ENCODE results near the gene C6orf89. TPM values are rescaled to one million over a fixed set of nuclear protein-coding genes. Genes with fewer than 3 reads are reported as not detected.

The C6orf89 gene
- total RNA-seq, 1 donor from 2014 or later = 32.3 TPM

- no peak overlapping the region for H3K27ac Mint-ChIP-seq (ENCODE audit: unreplicated experiment)
Measured at GRCh38 chr6:36907781-36908180, 22.0 kb downstream of the C6orf89 start.

GRCh38 chr6:36908747-36909146, 23.0 kb downstream of the C6orf89 start:
- Mint-ChIP-seq H3K27ac (ENCODE audit: unreplicated experiment) (no peak overlapping the region), H3K4me1 (peaks cover 15% of the 10 kb centered on the region), H3K4me3 (no peak overlapping the region), H3K36me3 (ENCODE audit: low read depth) (no peaks in the 10 kb centered on the region), H3K27me3 (ENCODE audit: low read depth) (no peaks in the 10 kb centered on the region), H3K9me3 (no peaks in the 10 kb centered on the region)
- TF ChIP-seq CTCF (conservative IDR thresholded peaks at IDR 0.05) = no peak
- no peak for DNase-seq (ENCODE audit: low read depth, low spot score)

More at GRCh38 chr6:36907781-36908180, 22.0 kb downstream of the C6orf89 start:
- Mint-ChIP-seq H3K9me3 (no peaks in the 10 kb centered on the region), H3K27me3 (ENCODE audit: low read depth) (no peaks in the 10 kb centered on the region), H3K36me3 (ENCODE audit: low read depth) (peaks cover 3% of the 10 kb centered on the region), H3K4me1 (peaks cover 15% of the 10 kb centered on the region), H3K4me3 (no peak overlapping the region)
- TF ChIP-seq CTCF (conservative IDR thresholded peaks at IDR 0.05) = no peak
- DNase-seq (ENCODE audit: low read depth, low spot score) = no peak

- DNase-seq (ENCODE audit: low read depth, low spot score) = no peak
- Mint-ChIP-seq H3K36me3 (ENCODE audit: low read depth) (no peaks in the 10 kb centered on the region), H3K27ac (ENCODE audit: unreplicated experiment) (peak overlapping the region; percentile 25), H3K4me3 (no peak overlapping the region), H3K4me1 (peaks cover 12% of the 10 kb centered on the region), H3K27me3 (ENCODE audit: low read depth) (no peaks in the 10 kb centered on the region), H3K9me3 (no peaks in the 10 kb centered on the region)
- no peak for TF ChIP-seq CTCF (conservative IDR thresholded peaks at IDR 0.05)
Measured at GRCh38 chr6:36912030-36912454, 26.3 kb downstream of the C6orf89 start.

GRCh38 chr6:36912586-36912985, 26.8 kb downstream of the C6orf89 start:
- no peak for DNase-seq (ENCODE audit: low read depth, low spot score)
- TF ChIP-seq CTCF (conservative IDR thresholded peaks at IDR 0.05) = no peak
- Mint-ChIP-seq H3K27me3 (ENCODE audit: low read depth) (no peaks in the 10 kb centered on the region), H3K4me1 (peaks cover 6% of the 10 kb centered on the region), H3K36me3 (ENCODE audit: low read depth) (no peaks in the 10 kb centered on the region), H3K9me3 (no peaks in the 10 kb centered on the region), H3K4me3 (no peak overlapping the region), H3K27ac (ENCODE audit: unreplicated experiment) (no peak overlapping the region)

- H3K4me3 Mint-ChIP-seq = no peak overlapping the region
- TF ChIP-seq CTCF (conservative IDR thresholded peaks at IDR 0.05) = no peak
- H3K36me3 Mint-ChIP-seq (ENCODE audit: low read depth) = no peaks in the 10 kb centered on the region
- H3K9me3 Mint-ChIP-seq = no peaks in the 10 kb centered on the region
- DNase-seq (ENCODE audit: low read depth, low spot score) = no peak
- H3K27ac Mint-ChIP-seq (ENCODE audit: unreplicated experiment) = peak overlapping the region; percentile 62
- H3K27me3 Mint-ChIP-seq (ENCODE audit: low read depth) = no peaks in the 10 kb centered on the region
- H3K4me1 Mint-ChIP-seq = peaks cover 1% of the 10 kb centered on the region
Measured at GRCh38 chr6:36913082-36913481, 27.3 kb downstream of the C6orf89 start.
